ENCODE data around the gene FAM181A.

The FAM181A gene

GRCh38 chr14:93977171-93977570, 50.0 kb downstream of the FAM181A start:
- H3K4me3 ChIP-seq (ENCODE audit: low read depth, low read length), result no peak overlapping the region

- H3K4me3 ChIP-seq (ENCODE audit: low read depth, low read length), result no peak overlapping the region
Measured at GRCh38 chr14:93977790-93978581, 50.8 kb downstream of the FAM181A start.

DNA sequence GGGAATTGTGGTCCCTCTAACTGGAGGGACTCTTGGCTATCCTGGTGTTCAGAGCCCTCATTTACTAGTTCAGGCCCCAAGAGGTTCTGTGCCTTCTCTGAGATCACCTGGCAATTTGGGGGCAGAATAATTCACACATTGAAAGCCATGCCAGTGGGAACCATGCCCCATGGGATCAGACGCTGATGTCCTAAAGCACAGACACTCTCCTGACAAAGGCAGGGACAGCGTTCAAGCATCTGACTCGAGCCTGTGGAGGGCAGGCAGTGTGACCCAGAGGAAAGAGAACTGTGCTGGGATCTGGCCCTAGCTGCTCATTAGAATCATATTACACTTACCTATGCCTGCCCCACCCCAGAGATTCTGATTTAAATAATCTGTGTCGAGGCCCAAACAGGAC, 51.6 kb downstream of the FAM181A start:
- H3K4me3 ChIP-seq (ENCODE audit: low read depth, low read length), result no peak overlapping the region
